ENCODE measurements around the gene ADRB1. TPM values are rescaled to one million over a fixed set of nuclear protein-coding genes. Genes with fewer than 3 reads are reported as not detected.

Gene ADRB1
- total RNA-seq, 1 experiment from 2014 or later = 2.3 TPM

- no peaks in the 10 kb centered on the region for H3K36me3 ChIP-seq (ENCODE audit: control insufficient read depth, insufficient read depth, low read length)
- no TSS peak for BruUV-seq (replicated peaks)
- no peak for DNase-seq
- Mint-ChIP-seq H3K27ac (ENCODE audit: unreplicated experiment) (no peak overlapping the region), H3K27me3 (ENCODE audit: insufficient read depth, unreplicated experiment) (no peaks in the 10 kb centered on the region), H3K36me3 (ENCODE audit: insufficient read depth, unreplicated experiment) (no peaks in the 10 kb centered on the region), H3K4me1 (ENCODE audit: low read depth, unreplicated experiment) (no peaks in the 10 kb centered on the region), H3K9me3 (ENCODE audit: unreplicated experiment) (no peaks in the 10 kb centered on the region), H3K4me3 (ENCODE audit: unreplicated experiment) (no peak overlapping the region)
- H3K4me3 ChIP-seq (ENCODE audit: low read depth, low read length) = no peak overlapping the region
- no peaks in the 10 kb centered on the region for H3K4me1 ChIP-seq
- TF ChIP-seq CTCF (IDR thresholded peaks at IDR 0.05; ENCODE audit: insufficient read depth in 1 of 2, low read depth in 1 of 2, low read length in 1 of 2, severe bottlenecking in 1 of 2, unreplicated experiment in 1 of 2) = no peak
- intact Hi-C loops (cut with micrococcal nuclease; ENCODE audit: unreplicated experiment) = no loop called here
- ChIA-PET CTCF (no interaction called here), POLR2A (no interaction called here)
- H3K9me3 ChIP-seq = no peaks in the 10 kb centered on the region
- no peaks in the 10 kb centered on the region; the same call in 1 of the 2 replicates for H3K27me3 ChIP-seq (replicated peaks; ENCODE audit: control insufficient read depth, insufficient read depth, low read length)
Measured at GRCh38 chr10:114061789-114062188, 18.1 kb downstream of the ADRB1 start.

- no peaks in the 10 kb centered on the region for H3K27me3 Mint-ChIP-seq (ENCODE audit: insufficient read depth, unreplicated experiment)
- ChIA-PET CTCF (no interaction called here), POLR2A (no interaction called here)
- Histone ChIP-seq H3K27me3 (replicated peaks; ENCODE audit: control insufficient read depth, insufficient read depth, low read length) (no peaks in the 10 kb centered on the region; the same call in 1 of the 2 replicates), H3K4me1 (no peaks in the 10 kb centered on the region), H3K9me3 (no peaks in the 10 kb centered on the region), H3K4me3 (ENCODE audit: low read depth, low read length) (no peak overlapping the region), H3K36me3 (ENCODE audit: control insufficient read depth, insufficient read depth, low read length) (no peaks in the 10 kb centered on the region)
- no peaks in the 10 kb centered on the region for H3K9me3 Mint-ChIP-seq (ENCODE audit: unreplicated experiment)
- no peaks in the 10 kb centered on the region for H3K36me3 Mint-ChIP-seq (ENCODE audit: insufficient read depth, unreplicated experiment)
- BruUV-seq (replicated peaks) = no TSS peak
- no peaks in the 10 kb centered on the region for H3K4me1 Mint-ChIP-seq (ENCODE audit: low read depth, unreplicated experiment)
- DNase-seq = no peak
- no peak overlapping the region for H3K27ac Mint-ChIP-seq (ENCODE audit: unreplicated experiment)
- H3K4me3 Mint-ChIP-seq (ENCODE audit: unreplicated experiment) = no peak overlapping the region
- intact Hi-C loops (cut with micrococcal nuclease; ENCODE audit: unreplicated experiment) = no loop called here
- no peak for TF ChIP-seq CTCF (IDR thresholded peaks at IDR 0.05; ENCODE audit: insufficient read depth in 1 of 2, low read depth in 1 of 2, low read length in 1 of 2, severe bottlenecking in 1 of 2, unreplicated experiment in 1 of 2)
Measured at GRCh38 chr10:114064151-114065048, 20.7 kb downstream of the ADRB1 start.

GRCh38 chr10:114065049-114065435 is 21.4 kb downstream of the ADRB1 start:
- DNase-seq = no peak
- Mint-ChIP-seq H3K4me3 (ENCODE audit: unreplicated experiment) (no peak overlapping the region), H3K27me3 (ENCODE audit: insufficient read depth, unreplicated experiment) (no peaks in the 10 kb centered on the region), H3K9me3 (ENCODE audit: unreplicated experiment) (no peaks in the 10 kb centered on the region), H3K36me3 (ENCODE audit: insufficient read depth, unreplicated experiment) (no peaks in the 10 kb centered on the region), H3K27ac (ENCODE audit: unreplicated experiment) (no peak overlapping the region), H3K4me1 (ENCODE audit: low read depth, unreplicated experiment) (no peaks in the 10 kb centered on the region)
- POLR2A ChIA-PET = no interaction called here
- no TSS peak for BruUV-seq (replicated peaks)
- H3K4me1 ChIP-seq = no peaks in the 10 kb centered on the region
- no peak overlapping the region for H3K4me3 ChIP-seq (ENCODE audit: low read depth, low read length)
- no peaks in the 10 kb centered on the region for H3K9me3 ChIP-seq
- CTCF ChIA-PET = no interaction called here
- TF ChIP-seq CTCF (IDR thresholded peaks at IDR 0.05; ENCODE audit: insufficient read depth in 1 of 2, low read depth in 1 of 2, low read length in 1 of 2, severe bottlenecking in 1 of 2, unreplicated experiment in 1 of 2) = no peak
- no peaks in the 10 kb centered on the region for H3K36me3 ChIP-seq (ENCODE audit: control insufficient read depth, insufficient read depth, low read length)
- no peaks in the 10 kb centered on the region; the same call in 1 of the 2 replicates for H3K27me3 ChIP-seq (replicated peaks; ENCODE audit: control insufficient read depth, insufficient read depth, low read length)
- intact Hi-C loops (cut with micrococcal nuclease; ENCODE audit: unreplicated experiment) = no loop called here

Data from Caco-2 (cell line).